NCI-H748 treated with DMSO at 0.1 percent for 48 hours (cell line): ENCODE results near the gene HGFAC.

Experiments
- DNase-seq: peaks from one replicate; lab custom pipeline; 2025; lab: John Stamatoyannopoulos, UW

HGFAC gene

GRCh38 chr4:3462790-3463415 is 21.1 kb downstream of the HGFAC start, which contains the start of gene DOK7:
Gene DOK7 (plus strand): TSS chr4:3463306. CDS start chr4:3463376, 70 bp downstream.
- no peak for DNase-seq

DNA sequence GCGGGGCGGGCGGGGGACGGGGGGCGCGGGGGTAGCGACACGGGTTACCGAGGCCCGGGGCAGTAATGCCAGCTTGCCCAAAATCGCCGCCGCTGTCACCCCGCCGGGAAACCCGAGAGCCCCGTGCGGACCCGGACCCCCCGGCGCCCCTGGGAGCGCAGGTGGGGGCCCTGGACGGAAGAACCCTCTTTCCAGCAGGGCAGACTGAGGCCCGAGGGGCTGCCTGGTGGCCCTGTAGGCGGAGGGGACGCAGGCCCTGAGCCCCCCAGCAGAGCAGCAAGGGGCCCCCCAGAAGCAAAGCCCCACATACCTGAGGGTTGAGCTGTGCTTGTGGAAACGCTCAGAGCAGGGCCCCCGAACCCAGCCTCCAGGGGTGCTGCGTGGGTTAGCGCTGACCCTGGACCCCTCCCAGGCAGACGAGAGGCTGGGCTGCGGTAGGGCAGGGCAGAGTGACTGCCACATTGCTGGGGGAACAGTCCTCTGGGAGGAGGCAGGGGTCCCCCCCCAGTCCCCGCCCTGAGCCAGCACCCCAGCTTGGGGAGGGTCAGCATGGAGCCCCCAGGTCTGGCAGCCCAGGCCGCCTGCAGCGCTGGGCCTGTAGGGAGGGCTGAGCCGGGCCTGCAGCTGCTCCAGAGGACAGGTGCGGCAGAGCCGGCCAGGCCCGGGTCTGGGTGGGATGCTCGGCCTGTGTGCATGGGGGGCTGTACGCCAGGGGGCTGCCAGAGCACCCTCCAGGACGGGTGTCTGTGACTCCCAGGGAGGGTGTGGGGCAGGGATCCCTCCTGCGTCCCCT is 22.0 kb downstream of the HGFAC start:
- DNase-seq = no peak

- DNase-seq = no peak
Observed at GRCh38 chr4:3464349-3464905, 22.7 kb downstream of the HGFAC start.

- no peak for DNase-seq
Observed at GRCh38 chr4:3464911-3465697, 23.3 kb downstream of the HGFAC start.

DNA sequence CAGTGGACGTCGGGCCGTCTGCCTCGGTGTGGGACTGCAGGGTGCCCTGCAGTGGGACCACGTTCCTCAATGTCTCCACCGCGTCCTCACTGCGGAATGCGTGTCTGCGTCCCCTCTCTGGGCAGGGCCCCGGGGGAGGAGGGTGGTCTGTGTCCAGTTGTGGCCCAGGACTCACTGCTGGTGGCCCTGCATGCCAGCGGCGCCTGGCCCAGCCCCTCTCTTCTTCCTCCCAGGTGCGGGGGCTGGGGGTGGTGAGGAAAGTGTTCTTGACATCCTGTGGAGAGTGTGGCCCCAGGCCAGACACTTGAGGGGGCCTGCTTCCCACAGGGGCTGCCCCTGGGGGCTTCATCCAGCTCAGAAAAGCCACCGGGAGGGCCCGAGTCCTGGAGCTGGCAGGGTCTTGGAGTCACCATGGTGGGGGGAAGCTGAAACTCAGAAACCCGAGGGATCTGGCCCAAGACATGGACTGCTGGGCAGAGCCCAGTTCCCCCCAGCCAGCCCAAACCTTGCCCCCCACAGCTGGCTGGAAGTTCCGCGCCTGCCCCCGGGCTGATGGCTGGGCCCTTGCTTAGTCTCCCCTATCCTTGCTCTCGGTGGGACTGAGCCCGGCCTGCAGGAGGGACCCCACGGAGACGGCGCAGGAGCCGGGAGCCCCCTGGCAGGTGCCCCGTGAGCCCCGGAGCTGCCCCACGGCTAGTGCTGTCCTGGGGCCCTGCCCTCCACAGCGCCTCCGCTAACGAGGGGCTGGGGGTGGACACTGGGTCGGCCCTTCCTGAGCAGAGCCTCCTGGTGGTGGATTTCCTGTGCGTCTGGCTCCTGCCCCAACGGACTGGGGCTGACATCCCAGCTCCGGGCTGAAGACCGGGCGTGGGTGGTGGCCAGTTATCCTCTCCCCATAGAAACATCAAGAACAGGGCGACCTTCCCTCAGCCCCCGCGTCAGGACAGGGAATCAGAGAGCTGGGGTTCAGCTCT is 24.2 kb downstream of the HGFAC start:
- no peak for DNase-seq

DNA sequence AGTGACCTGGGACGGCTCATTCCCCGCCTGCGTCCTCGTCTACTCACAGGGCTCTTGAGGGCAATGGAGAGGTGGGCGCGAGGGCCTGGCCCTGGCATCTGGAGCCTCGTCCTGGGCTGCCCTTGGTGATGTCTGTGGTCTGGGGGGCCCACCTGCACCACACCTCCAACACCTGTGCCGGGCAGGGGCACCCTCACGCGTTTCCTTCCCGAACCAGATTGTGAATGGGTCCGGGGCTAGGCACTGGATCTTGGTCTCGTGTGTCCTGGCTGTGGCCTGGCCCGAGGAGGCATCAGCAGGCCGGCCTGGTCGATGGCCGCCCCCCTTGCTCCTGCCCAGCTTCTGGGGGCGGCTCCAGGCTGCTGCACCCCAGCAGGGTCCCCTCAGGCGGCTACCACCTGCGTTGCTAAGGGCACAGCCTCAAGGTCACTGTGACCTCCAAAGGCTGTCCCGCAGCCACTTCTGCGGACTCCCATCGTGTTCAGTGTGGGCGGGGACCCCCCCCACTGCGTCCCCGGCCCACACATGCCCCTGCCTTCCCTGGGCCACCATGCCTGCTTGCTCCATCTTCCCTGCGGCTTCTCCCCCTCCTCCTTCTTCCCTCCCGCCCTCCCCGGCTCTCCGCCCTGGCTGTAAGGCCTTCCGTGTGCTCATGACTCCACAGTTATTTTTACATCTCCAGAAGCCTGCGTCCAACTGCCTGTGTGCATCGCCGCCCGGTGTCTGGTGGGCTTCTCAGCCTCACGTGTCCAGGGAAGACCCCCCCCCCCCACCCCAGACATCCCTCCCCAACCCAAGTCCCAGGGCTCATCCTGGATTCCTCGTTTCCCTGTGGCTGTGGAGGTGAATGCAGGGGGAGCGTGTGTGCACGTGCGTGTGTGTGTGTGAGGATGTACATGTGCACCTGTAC is 25.2 kb downstream of the HGFAC start:
- DNase-seq = no peak

GRCh38 chr4:3467601-3468031 is 25.8 kb downstream of the HGFAC start:
- DNase-seq = no peak

GRCh38 chr4:3468154-3468553 is 26.4 kb downstream of the HGFAC start:
- DNase-seq = no peak

GRCh38 chr4:3468804-3469203 is 27.0 kb downstream of the HGFAC start:
- no peak for DNase-seq

DNA sequence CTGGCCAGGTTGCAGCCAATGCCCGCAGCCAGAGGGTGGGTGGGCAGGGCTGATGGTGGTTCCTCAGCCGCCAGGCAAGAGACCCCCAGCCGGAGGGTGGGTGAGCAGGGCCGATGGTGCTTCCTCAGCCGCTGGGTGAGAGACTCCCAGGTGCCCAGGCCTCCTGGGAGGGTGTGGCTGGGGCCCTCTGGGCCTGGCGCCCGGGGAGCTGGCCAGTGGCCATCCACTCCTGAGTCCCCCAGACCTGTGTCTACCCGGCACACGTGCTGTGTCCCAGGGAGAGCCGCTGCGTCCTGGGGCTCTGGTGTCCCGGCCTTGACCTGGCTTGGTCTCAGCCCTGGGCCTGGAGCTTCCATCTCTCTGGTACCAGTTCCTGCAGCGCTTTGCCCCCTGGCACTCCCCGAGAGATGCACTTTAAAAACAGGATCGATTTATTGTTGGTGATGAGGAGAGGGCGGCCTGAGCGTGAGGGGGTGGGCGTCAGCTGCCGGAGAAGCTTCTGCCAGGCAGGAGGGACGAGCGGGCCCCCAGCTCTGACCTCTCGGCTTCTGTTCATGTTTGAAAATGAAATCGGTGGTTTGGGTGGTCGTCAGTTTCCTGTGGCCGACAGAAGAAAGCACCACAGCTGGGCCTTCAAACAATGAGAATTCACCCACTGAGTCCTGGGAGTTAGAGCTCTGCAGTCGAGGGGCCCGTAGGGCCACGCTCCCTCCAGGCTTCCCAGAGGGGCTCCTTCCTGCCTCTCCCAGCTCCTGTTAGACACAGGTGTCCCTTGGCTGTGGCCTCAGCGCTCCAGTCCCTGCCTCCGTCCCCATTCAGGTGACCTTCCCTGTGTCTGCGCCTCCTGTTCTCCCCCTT is 27.8 kb downstream of the HGFAC start:
- no peak for DNase-seq

- DNase-seq = no peak
Observed at GRCh38 chr4:3470244-3471097, 28.7 kb downstream of the HGFAC start.

GRCh38 chr4:3471098-3471760 is 29.5 kb downstream of the HGFAC start:
- DNase-seq = no peak

GRCh38 chr4:3471886-3472285 is 30.1 kb downstream of the HGFAC start:
- no peak for DNase-seq

DNA sequence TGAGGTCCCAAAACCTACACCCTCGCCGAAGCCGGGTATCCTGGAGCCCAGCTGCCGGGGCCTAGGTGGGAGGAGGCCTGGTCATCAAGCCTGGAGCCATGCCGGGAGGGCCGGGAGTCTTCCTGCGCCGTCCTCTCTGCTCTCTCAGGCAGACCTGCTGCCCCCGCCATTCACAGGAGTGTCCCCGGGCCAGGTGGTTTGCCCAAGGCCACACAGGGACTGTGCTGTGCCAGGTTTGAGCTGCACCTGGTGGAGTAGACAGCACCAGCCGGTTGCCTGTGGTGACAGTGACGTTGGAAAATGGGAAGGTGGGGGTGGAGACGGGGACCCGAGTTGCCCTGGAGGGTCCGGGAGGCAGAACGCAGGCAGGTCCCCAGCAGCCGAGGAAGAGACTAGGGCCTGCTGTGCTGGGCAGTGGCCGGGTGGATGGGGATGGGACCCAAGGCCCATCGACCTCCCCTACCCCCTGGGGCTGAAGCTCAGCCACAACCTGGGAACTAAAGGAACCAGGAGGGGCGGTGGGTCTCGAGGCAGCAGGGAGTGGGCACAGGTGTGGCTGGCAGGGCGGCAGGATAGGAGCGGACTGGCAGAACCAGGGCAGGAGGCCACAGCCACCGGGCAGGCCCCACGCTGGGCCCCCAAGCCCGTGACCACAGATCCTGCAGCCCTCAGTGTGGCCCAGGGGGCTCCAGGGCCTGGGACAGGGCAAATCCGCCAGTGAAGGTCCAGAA is 30.8 kb downstream of the HGFAC start:
- DNase-seq = no peak

DNA sequence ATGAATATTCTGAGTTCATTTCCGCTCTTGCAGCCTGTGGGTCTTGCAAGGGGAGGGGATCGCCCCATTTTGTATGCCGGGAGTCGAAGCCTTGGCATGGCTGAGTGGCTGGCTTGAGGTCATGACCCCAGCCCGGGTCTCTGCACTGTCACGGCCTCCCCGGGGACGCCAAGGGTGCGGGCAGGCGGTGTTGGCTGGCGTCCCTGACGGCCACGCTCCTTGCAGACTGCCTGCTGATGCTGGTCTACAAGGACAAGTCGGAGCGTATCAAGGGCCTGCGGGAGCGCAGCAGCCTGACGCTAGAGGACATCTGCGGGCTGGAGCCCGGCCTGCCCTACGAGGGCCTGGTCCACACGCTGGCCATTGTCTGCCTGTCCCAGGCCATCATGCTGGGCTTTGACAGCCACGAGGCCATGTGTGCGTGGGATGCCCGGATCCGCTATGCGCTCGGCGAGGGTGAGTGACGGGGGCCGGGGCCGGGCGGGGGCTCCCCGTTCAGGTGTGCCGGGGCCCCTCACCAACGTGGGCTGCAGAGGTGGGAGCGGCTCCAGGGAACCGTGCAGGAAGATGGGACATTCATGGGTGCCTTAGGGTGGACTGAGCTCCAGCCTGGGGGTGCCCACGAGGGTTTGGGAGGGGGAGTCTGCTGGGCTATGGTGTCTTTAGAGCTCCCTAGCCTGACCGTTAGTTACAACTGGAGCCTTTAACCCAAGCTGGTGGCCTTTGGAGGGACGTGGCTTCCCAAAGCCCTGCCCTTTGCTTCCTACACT is 31.6 kb downstream of the HGFAC start:
- DNase-seq = no peak
